ENCODE measurements around the gene VSIG4. TPM values are rescaled to one million over a fixed set of nuclear protein-coding genes. Genes with fewer than 3 reads are reported as not detected.

Gene VSIG4
- total and polyA plus RNA-seq, 2 of the 13 experiments (the other 11 are each of a cell fraction or from before 2014, with no cell fraction given), result not detected

- no peak for FAIRE-seq
- Histone ChIP-seq H3K27me3 (ENCODE audit: control insufficient read depth in 1 of 2, insufficient read depth in 2 of 2, low read length in 2 of 2) (no peaks in the 10 kb centered on the region), H3K4me2 (ENCODE audit: low read depth, low read length) (no peak overlapping the region), H4K20me1 (ENCODE audit: insufficient read depth, low read length) (no peaks in the 10 kb centered on the region), H3K4me1 (ENCODE audit: insufficient read depth, low read length) (no peaks in the 10 kb centered on the region), H3K36me3 (replicated peaks in 1 of 2; ENCODE audit: control insufficient read depth in 1 of 2, insufficient read depth in 2 of 2, low read length in 2 of 2) (no peaks in the 10 kb centered on the region), H3K4me3 (replicated peaks in 1 of 3; ENCODE audit: insufficient read depth in 1 of 3, low read depth in 2 of 3, low read length in 3 of 3) (no peak overlapping the region), H2AFZ (ENCODE audit: low read length) (no peak overlapping the region), H3K79me2 (ENCODE audit: insufficient read depth, low read length) (no peaks in the 10 kb centered on the region), H3K9me3 (ENCODE audit: low read length) (no peaks in the 10 kb centered on the region), H3K9ac (ENCODE audit: insufficient read depth, low read depth, low read length) (no peak overlapping the region), H3K27ac (ENCODE audit: extremely low read length, insufficient read depth, low read length) (no peak overlapping the region)
- no peak for ATAC-seq
- ChIA-PET POLR2A (no interaction called here), CTCF (ENCODE audit: low intra/inter-chr PET ratio, low total read pairs) (no interaction called here)
- in situ Hi-C loops (cut with HindIII; ENCODE audit: extremely low pct_ligation_motif_present, low pct_unique_long_range_greater_than_20kb), result no loop called here
- no peak for TF ChIP-seq NFRKB (IDR thresholded peaks at IDR 0.05)
- TF ChIP-seq ZNF713 (CRISPR knock-in tag; IDR thresholded peaks at IDR 0.05), result no peak
- TF ChIP-seq ZNF460 (CRISPR knock-in tag; IDR thresholded peaks at IDR 0.05; ENCODE audit: borderline replicate concordance), result no peak
- TF ChIP-seq ZNF749 (CRISPR knock-in tag; IDR thresholded peaks at IDR 0.05; ENCODE audit: borderline replicate concordance), result no peak
- TF ChIP-seq ZNF674 (CRISPR knock-in tag; IDR thresholded peaks at IDR 0.05; ENCODE audit: low read depth), result no peak
- TF ChIP-seq ZSCAN20 (CRISPR knock-in tag; IDR thresholded peaks at IDR 0.05; ENCODE audit: borderline replicate concordance), result no peak
- TF ChIP-seq SAFB2 (CRISPR knock-in tag; IDR thresholded peaks at IDR 0.05; ENCODE audit: borderline replicate concordance, low read depth), result no peak
- no peak for TF ChIP-seq JUN (CRISPR knock-in tag; IDR thresholded peaks at IDR 0.05)
- no peak for TF ChIP-seq ZSCAN12 (CRISPR knock-in tag; IDR thresholded peaks at IDR 0.05)
- TF ChIP-seq TFE3 (CRISPR knock-in tag; IDR thresholded peaks at IDR 0.05), result no peak
- no peak for TF ChIP-seq ZNF143 (CRISPR knock-in tag; IDR thresholded peaks at IDR 0.05)
- TF ChIP-seq KMT2B (CRISPR knock-in tag; IDR thresholded peaks at IDR 0.05), result no peak
- TF ChIP-seq TSC22D2 (CRISPR knock-in tag; IDR thresholded peaks at IDR 0.05; ENCODE audit: borderline replicate concordance), result no peak
- TF ChIP-seq CBX5 (CRISPR knock-in tag; IDR thresholded peaks at IDR 0.05; ENCODE audit: borderline replicate concordance), result no peak
- TF ChIP-seq ZNF572 (CRISPR knock-in tag; IDR thresholded peaks at IDR 0.05), result no peak
- no peak for TF ChIP-seq E2F2 (CRISPR knock-in tag; IDR thresholded peaks at IDR 0.05; ENCODE audit: borderline replicate concordance)
- TF ChIP-seq HOXA5 (CRISPR knock-in tag; IDR thresholded peaks at IDR 0.05), result no peak
- no peak for TF ChIP-seq SIN3A (IDR thresholded peaks at IDR 0.05; ENCODE audit: borderline replicate concordance, low read depth, low read length)
- DNase-seq (ENCODE audit: low spot score), result no peak
- WGBS (ENCODE audit: low lambda C conversion rate), result 5% methylated on average over 1 of the region's 2 CpGs
- no TSS peak for BruUV-seq (replicated peaks)
- intact Hi-C loops (cut with micrococcal nuclease; ENCODE audit: unreplicated experiment), result no loop called here
Observed at GRCh38 chrX:66014084-66014483, 25.8 kb downstream of the VSIG4 start.

All from HepG2 (cell line).